ENCODE results near the gene CYP27A1. TPM values are rescaled to one million over a fixed set of nuclear protein-coding genes. Genes with fewer than 3 reads are reported as not detected.
"Not testable (repeated sequence)": the region's sequence is repeated elsewhere in the genome, so short reads cannot be mapped to it uniquely, and the experiment has no call there.

CYP27A1 gene
- total RNA-seq, 1 donor from 2014 or later: 12.5 TPM

- ATAC-seq (no peak), DNase-seq (ENCODE audit: missing footprints) (no peak)
- intact Hi-C loops (cut with DNase I): no loop called here
Measured at GRCh38 chr2:218822622-218823021, 40.7 kb downstream of the CYP27A1 start.

GRCh38 chr2:218823196-218823855 is 41.4 kb downstream of the CYP27A1 start:
- DNase-seq (ENCODE audit: missing footprints) (no peak), ATAC-seq (no peak)
- intact Hi-C loops (cut with DNase I): no loop called here

- DNase-seq (ENCODE audit: missing footprints) (no peak), ATAC-seq (no peak)
- intact Hi-C loops (cut with DNase I): no loop called here
Measured at GRCh38 chr2:218824004-218824403, 42.1 kb downstream of the CYP27A1 start.

- DNase-seq (ENCODE audit: missing footprints): peak; percentile 25
- intact Hi-C loops (cut with DNase I): no loop called here
- ATAC-seq: no peak
Measured at GRCh38 chr2:218826791-218827190, 44.8 kb downstream of the CYP27A1 start.

- no peak for ATAC-seq
- intact Hi-C loops (cut with DNase I): no loop called here
- DNase-seq (ENCODE audit: missing footprints): peak; percentile 50
Measured at GRCh38 chr2:218827701-218828476, 45.9 kb downstream of the CYP27A1 start.

- intact Hi-C loops (cut with DNase I): no loop called here
- DNase-seq (ENCODE audit: missing footprints) (no peak), ATAC-seq (no peak)
Measured at GRCh38 chr2:218828477-218828778, 46.5 kb downstream of the CYP27A1 start.

GRCh38 chr2:218829868-218830451 is 48.0 kb downstream of the CYP27A1 start:
- intact Hi-C loops (cut with DNase I): no loop called here
- DNase-seq (ENCODE audit: missing footprints): peak; percentile 81
- peak; percentile 58 for ATAC-seq

GRCh38 chr2:218830526-218831306 is 48.8 kb downstream of the CYP27A1 start:
- ATAC-seq: no peak
- intact Hi-C loops (cut with DNase I): no loop called here
- no peak for DNase-seq (ENCODE audit: missing footprints)

GRCh38 chr2:218831378-218831990 is 49.5 kb downstream of the CYP27A1 start, which contains the start of gene PRKAG3:
PRKAG3 (minus strand) TSS chr2:218831803.
- ATAC-seq: peak; percentile 38
- peak; percentile 70 for DNase-seq (ENCODE audit: missing footprints)
- intact Hi-C loops (cut with DNase I): no loop called here

GRCh38 chr2:218832081-218832480 is 50.1 kb downstream of the CYP27A1 start:
- ATAC-seq: peak; percentile 18
- intact Hi-C loops (cut with DNase I): no loop called here
- no peak for DNase-seq (ENCODE audit: missing footprints)

GRCh38 chr2:218832520-218832919 is 50.6 kb downstream of the CYP27A1 start:
- peak; percentile 84 for ATAC-seq
- intact Hi-C loops (cut with DNase I): no loop called here
- DNase-seq (ENCODE audit: missing footprints): no peak

GRCh38 chr2:218833023-218833609 is 51.2 kb downstream of the CYP27A1 start:
- ATAC-seq (no peak), DNase-seq (ENCODE audit: missing footprints) (no peak)
- intact Hi-C loops (cut with DNase I): no loop called here

- intact Hi-C loops (cut with DNase I): no loop called here
- ATAC-seq (no peak), DNase-seq (ENCODE audit: missing footprints) (no peak)
Measured at GRCh38 chr2:218834685-218835084, 52.7 kb downstream of the CYP27A1 start.

GRCh38 chr2:218837495-218837894 is 55.5 kb downstream of the CYP27A1 start:
- no peak for DNase-seq (ENCODE audit: missing footprints)
- intact Hi-C loops (cut with DNase I): no loop called here
- no peak for ATAC-seq

- ATAC-seq (no peak), DNase-seq (ENCODE audit: missing footprints) (no peak)
- intact Hi-C loops (cut with DNase I): no loop called here
Measured at GRCh38 chr2:218839430-218839829, 57.5 kb downstream of the CYP27A1 start.

GRCh38 chr2:218839888-218840287 is 57.9 kb downstream of the CYP27A1 start:
- intact Hi-C loops (cut with DNase I): no loop called here
- no peak for DNase-seq (ENCODE audit: missing footprints)

GRCh38 chr2:218844334-218844733 is 62.4 kb downstream of the CYP27A1 start:
- ATAC-seq; intact Hi-C loops (cut with DNase I); DNase-seq (ENCODE audit: missing footprints): not testable (repeated sequence)

More at GRCh38 chr2:218839888-218840287, 57.9 kb downstream of the CYP27A1 start:
- ATAC-seq: no peak

- not testable (repeated sequence) for DNase-seq (ENCODE audit: missing footprints); ATAC-seq
- intact Hi-C loops (cut with DNase I): loop anchor here (2.0 kb wide), 1 partner anchor 136 kb away; the partner anchor contains the start of gene TTLL4
Measured at GRCh38 chr2:218846963-218847362, 65.0 kb downstream of the CYP27A1 start.

Measured in Right ventricle myocardium inferior (tissue), 1 donor.